Mesenteric fat pad (tissue), 1 donor: ENCODE results near the gene SCAF4. TPM values are rescaled to one million over a fixed set of nuclear protein-coding genes. Genes with fewer than 3 reads are reported as not detected.

Experiments used
- DNase-seq: peaks from one replicate; pipeline ENCODE4 v3.0.0-alpha.2; 2020; ENCODE audit warnings: low spot score
- total RNA-seq: library from RNA; stranded (reverse); fragmentation: NEBNext Ultra II Directional; extraction: Animal tissue kit (Norgen Biotek cat#: 25700); gene quantifications from one replicate; pipeline ENCODE4 v1.2.1, GENCODE V29; 2021
- donor health status: DM: yes; HTN: yes; CAD: no.

The SCAF4 gene
- total RNA-seq, 1 donor from 2014 or later: 31.8 TPM

DNA sequence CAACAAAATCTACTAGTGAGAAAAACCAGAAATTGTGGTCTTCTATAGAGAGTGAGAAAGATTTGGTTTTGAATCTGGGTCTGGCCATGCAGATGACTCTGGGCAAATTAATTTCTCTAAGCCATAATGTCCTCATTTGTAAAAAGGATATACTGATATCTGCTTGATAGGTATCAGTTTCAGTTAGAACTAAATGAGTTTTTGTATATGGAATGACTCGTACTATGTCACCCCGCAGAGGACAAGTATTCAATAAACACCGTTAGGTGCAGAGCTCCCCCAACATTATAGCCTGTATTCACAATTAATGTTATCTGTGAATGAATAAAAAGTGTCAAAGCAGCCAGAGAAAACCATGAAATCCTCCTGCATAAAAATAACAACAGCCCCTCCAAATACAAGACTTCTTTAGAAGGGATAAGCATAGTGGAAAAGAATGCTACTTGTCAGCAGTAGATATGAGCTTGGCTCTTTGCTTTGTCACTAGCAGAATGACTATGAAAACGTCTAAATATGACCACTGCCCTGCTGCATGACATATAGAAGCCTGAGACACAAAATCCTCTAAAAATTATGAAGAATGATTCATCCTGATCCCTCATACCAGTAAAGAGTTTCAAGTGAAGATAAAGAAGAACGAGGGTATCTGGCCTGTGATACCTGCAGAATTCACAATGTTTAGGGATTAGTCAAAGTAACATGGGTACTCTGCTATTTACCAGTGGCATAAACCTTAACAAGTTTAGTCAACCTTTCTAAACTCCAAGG lies 17.8 kb downstream of the SCAF4 start:
- DNase-seq: no peak

DNA sequence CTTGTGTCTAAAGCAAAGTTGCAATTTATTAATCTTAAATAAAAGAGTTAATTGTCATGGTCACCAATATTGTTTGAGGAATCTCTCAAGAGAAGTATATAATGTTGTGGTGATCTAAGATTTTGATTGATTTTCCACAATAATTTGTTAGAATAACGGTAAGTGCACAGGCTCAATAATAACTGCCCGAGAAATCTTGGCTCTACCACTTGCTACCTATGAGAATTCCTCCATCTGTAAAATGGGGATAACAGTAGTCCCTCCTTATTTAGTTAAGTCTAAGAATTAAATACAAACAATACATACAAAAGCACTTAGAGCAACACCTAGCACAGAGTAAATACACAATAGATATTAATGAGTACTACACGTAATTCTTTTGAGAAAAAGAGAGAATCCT lies 18.8 kb downstream of the SCAF4 start:
- no peak for DNase-seq

DNA sequence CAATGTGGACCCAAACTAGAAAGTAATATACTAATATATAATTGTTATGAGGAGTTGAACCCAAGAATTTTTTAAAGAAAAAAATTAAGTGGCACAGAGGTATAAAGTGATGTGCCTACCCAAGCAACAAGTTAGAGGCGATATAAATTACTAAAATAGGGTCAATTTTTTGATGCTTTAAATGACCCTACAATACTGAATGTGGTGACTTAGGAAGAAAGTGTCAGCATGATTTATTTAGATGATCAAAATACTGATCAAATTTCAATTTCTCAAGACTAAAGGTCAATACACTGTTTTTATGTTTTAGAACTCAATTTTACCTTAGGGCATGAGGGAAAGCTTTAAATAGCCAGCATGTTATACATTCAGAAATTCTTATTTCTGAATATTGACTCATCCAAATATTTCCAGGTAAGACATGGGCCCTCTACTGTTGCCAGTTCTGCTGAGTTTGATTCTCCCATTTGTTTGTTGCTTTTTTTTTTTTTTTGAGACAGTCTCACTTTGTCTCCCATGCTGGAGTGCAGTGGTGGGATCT lies 20.1 kb downstream of the SCAF4 start:
- DNase-seq: no peak

DNA sequence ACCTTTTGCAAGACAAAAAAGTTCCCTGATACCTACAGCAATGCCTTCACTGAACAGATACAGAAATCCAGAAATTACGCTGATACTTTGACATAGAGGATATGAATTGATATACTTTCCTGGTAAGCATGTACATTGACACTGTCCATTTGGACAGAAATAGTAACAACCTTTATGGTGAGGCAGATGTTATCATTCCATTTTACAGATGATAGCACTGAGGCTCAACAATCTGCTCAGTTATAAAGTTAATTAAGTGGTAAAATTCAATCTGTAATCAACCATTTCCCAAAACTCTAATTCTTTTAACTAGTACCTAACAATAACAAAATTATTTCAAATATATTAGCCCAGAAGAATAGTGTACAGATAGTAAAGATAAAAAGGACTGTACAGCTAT lies 20.6 kb downstream of the SCAF4 start:
- DNase-seq: no peak

DNA sequence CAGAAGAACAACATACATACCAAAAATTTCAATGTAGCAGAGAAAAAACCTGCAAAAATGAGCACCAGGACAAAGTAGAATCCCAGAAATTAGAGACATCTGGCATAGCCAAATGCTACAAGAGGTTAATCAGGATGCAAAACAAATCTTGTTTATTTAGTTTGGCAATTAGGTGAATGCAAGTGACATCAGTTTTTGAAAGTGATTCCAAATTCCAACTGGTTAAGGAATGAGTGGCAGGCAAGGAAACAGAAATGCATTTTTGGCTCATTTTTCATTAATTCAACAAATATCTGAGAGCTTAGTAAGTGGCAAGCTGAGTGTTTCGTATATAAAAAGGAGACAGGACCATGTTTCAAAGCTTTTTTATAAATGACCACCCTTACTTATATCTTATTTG lies 21.3 kb downstream of the SCAF4 start:
- DNase-seq: no peak

DNA sequence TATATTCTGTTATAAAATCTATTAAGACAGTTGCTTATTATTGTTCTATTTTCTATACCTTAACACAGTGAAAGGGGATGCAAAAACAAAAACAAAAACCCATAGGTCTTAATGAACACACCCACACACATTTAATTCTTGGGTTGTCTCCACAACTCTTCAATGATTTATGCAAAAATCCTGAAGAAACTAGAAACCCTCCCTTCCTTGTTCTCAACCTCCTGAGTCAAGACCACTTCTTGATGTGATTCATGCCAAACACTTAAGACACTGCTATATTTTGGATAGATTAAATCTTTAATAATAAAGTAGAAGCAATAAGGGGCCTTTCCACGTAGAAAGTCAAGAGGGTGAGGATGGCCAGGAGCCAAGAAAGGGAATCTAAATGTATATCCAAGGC lies 23.4 kb downstream of the SCAF4 start:
- no peak for DNase-seq

DNA sequence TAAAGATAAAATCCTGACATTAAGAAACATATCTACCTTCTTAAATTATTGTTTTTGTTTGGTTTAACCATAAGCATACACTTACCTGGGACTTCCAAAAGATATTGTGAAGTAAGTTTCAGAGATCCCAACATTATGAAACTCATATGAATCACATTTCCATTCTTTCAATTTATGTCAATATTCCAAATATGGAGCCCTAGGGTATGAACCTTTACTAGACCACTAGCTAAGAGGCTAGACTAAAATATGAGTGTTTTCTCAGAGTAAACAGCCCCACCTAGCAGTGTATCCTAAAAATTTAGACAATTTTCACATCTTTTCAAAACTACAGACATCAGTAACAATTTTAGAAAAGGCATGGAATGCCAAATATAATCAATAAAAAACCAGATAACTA lies 24.4 kb downstream of the SCAF4 start:
- no peak for DNase-seq

DNA sequence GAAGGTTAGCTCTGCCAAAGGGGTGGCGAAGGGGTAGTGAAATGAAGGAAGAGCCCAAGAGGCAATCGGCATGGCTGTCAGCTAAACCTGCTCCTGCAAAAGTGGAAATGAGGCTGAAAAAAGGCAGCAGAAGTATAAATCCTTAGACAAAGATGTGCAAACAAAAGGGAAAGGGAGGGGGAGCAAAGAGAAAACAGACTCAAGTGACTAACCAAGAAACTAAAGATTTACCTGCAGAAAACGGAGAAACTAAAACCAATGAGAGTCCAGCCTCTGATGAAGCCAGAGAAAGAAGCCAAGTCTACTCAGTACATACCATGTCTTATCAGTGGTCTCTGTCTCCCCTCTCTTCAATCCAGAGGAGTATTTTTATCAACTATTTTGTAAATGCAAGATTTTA lies 25.4 kb downstream of the SCAF4 start:
- DNase-seq: no peak

DNA sequence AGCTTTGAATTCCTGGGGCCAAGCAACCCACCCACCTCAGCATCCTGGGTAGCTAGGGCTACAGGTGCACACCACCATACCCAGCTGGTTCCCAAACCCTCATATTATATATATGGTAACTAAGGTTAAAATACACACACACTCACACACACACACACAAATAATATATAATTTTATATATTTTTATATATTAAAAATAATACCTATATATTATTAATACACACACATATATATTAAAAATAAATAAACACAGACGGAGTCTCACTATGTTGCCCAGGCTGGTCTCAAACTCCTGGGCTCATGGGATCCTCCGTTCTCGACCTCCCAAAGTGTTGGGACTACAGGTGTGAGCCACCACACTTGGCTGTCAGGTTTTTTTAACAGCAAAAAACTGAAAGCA lies 31.9 kb downstream of the SCAF4 start:
- no peak for DNase-seq

DNA sequence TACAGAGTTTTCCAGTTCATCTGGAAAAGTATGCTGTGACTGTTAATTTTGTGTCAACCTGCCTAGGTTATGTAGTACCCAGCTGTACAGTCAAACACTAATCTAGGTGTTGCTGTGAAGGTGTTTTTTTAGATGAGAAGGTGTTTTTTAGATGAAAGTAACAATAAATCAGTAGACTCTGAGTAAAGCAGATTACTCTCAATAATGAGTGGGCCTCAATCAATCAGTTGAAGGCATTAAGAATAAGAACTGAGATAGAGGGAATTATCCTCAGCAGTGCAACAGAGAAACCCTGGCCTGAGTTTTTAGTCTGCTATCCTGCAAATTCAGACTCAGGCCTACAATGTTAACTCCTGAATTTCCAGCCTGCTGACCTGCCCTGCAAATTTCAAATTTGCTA lies 33.5 kb downstream of the SCAF4 start:
- DNase-seq: no peak

DNA sequence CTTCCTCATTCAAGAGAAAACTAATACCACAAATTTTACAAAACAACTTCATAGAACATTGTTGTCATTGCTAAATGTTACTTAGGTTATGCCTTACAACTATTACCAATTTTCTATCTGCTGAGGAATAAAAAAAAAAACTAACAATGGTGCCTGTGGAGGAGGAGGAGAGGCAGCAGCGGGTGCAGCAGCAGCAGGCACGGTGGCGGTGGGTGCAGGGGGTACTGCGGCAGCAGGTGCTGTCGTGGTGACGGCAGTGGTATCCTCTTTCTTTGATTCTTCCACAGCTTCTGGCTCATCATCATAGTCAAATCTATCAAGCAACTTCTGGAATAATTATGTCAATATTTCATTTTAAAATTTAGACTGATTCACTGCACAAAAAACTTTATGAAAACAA lies 35.5 kb downstream of the SCAF4 start:
- DNase-seq: no peak

DNA sequence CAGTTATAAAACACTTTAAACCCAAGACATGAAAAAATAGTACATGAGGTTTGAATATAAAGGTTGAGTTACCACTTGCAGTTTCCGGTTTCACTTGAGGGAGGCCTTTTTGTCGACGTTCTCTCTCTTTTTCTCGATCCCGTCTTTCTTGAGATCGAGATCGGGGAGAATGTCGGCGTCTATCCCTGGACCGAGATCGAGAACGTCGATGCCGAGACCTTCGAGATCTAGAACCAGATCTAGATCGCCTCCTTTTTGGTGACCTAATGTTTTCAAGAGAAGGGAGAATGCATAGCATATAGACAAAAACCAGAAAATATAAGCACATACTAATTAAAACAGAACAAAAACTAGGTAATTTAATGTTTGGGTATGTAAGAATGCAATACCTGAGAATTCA lies 38.7 kb downstream of the SCAF4 start:
- no peak for DNase-seq

DNA sequence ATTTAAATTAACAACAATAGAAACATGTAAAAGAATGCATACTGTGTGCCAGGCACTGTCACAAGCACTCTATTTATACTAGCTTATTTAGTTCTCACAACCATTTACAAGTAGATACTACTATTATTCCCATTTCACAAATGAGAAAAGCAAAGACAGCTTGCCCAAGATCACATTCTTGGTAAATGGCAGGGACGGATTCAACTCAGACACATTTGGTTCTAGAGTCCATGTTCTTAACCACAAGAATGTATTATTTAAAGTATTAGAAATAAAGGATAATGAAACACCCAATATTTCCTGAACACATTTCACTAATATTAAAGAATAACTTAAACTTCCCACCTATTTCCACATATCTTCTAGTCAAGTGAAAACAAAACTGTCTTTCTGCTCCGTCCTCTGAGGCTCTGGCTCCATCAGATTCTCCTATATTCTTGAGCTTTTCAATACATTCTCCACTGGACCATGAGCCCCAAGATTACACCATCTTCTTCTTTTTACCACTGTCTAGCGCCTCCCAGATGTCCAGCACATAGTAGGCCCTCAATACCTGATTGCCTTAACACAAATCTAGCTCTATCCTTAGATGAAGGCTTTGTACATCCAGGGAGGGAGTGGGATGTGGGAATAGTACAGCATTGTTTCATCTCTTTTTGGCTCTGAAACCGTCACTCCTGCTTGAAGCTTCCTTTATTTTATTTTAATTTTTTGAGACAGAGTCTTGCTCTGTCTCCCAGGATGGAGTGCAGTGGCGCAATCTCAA lies 43.1 kb downstream of the SCAF4 start:
- DNase-seq: no peak

DNA sequence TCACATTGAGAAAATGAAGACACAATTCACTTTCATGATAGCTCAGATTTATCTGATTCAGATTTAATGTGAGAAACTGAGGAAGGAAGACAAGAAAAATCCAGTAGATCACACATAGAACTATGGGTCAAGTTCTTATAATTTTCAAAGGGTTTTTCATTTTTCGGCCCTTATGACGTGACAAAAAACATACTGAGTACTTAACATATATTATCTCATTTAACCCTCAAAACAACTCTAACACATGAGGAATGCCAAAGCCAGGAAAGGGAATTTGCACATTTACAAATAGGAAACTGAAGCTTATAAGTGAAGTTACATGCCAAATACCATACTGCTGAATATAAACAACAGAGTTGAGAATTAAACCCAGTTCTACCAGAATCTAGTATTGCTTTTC lies 44.8 kb downstream of the SCAF4 start:
- no peak for DNase-seq

DNA sequence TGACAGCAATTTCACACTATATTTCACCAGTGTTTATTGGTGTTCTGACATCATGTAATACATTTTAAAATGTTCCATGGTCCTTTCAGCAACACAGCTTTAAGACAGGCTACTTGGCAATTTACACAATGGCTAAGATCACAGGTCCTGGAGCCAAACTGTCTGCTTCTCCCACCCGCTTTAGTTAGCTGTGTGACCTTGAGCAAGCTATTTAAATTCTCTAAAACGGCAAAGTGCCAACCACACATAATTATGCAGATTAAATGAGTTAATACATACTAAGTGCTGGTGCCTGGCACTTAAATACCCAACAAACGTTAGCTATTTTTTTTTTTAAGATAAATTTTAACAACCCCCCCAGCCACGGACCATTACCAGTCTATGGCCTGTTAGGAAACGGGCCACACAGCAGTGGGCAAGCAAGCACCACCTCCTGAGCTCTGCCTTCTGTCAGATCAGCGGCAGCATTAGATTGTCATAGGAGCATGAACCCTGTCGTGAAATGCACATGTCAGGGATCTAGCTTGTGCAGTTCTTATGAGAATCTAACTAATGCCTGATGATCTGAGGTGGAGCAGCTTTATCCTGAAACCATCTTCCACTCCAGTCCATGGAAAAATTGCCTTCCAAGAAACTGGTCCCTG lies 45.5 kb downstream of the SCAF4 start:
- no peak for DNase-seq

DNA sequence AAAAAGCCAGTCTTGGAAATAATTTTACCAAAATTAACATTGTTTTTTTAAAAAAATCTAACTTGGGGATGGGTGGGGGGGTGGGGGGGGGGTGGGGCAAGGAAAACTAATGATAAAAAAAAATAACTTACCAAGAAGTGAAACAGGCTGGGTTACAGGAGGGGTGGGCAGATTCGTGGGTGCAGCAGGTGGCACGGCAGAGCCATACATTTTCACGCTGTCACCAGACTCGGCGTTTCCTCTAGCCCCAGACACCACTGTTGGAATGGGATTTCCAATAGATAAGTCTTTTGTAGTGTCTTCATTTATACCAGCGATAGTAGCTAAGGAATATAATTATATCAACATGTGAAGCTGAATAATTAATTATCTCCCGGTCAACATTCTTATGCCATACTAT lies 47.0 kb downstream of the SCAF4 start:
- no peak for DNase-seq

DNA sequence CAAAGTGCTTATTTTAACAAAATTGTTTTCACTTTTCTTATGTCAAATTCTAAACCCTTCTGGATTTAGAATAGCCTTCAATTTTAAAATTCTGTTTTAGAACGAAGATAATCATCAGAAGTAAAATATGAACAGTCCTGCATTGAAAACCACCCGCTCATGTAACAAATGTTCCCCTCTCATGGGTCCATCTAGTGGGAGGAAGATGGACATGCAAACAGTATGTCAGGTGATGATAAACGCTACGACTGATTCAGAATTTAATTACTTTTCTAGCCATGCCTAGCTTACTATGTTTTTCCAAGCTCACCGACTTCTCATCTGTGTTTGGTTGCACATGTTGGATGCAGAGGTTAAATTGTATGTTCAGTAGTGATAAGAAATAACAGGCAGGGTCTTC lies 48.9 kb downstream of the SCAF4 start:
- no peak for DNase-seq

DNA sequence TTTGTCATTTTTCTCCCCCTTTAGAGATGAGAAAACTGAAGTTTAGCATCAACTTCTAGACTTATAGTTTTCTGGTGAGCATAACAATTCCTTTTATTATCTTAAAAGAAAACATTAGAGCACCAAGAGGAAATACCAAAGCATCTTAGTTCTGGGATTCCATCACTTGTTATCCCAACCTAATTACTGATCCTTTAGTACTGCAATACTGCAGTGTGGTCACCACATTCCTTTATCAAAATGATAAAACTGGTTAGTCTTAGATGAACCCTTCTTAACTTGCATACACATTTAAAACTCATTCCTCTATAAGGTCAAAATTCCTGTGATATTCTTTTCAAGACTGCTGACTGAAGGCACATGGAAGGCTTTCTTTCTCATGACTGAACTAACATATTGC lies 49.3 kb downstream of the SCAF4 start:
- DNase-seq: no peak

DNA sequence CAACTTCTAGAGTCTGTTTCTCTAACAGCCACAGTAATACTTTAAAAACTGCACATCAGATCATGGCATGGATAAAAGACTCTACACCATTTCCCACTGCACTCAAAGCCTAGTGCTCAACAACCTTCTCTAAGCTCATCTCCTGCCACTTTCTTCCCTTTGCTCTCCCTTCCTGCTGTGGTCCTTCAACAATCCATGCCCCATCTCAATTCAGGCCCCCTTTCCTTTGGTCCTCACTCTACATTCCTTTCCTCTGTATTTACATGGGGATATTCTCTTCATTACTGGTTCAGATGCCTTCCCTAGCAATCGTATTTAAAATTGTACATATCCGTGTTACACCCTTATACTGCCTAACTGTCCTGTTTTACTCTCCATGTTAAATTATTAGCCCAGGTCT lies 53.4 kb downstream of the SCAF4 start:
- DNase-seq: no peak

DNA sequence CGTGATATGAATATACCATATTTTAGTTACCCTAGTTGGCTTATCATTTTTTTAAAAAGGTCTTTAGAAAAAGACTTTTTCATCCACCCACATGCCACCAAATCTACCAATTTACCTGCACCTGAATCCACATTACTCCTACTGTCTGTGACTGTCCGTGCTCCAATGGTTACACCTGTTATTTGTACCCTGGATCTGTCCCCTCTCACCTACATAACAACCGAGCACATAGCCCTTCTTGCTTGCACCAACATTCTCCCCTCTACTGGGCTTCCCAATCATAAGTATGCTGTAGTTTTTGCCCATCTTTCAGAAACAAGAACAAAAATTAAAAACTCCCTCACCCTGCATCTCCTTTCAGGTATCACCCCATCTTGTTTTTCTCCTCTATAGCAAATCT lies 54.9 kb downstream of the SCAF4 start:
- no peak for DNase-seq

DNA sequence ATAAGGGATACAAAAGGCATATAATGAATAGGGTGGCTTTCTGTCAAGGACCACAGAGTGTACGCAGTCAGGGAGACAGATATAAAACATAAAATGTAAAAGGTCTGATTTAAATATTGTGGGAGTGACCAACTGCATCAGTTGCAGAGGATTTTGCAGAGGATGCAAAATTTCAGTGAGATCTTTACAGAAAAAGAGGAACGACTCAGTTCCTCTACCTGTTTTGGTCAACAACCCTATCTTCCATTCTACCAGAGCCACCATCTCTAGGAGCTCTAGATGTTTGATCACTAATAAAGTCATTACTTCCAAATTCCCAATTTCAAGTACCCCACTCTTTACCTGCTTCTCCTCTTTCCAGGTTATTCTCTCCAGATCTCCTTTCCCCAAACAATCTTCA lies 56.0 kb downstream of the SCAF4 start:
- no peak for DNase-seq

DNA sequence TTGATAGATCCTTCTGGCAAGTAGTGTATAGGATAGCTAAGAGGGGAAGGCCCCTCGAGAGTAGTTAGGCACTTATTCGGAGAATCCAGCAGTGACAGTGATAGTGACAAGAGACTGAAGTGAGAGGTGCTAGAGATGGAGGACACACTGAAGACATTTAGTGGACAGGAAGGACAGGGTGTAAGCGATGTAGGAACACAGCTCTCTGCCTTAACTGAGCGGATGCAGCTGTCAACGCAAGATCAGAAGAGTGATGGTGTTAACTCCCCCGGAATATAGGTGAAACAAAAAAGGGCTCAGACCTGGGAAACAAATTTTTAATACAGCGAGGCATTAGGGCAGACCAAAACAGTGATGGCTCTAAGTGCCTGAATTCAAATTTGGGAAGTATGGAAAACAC lies 56.6 kb downstream of the SCAF4 start:
- DNase-seq: no peak
